ENCODE data around the gene NELFE. TPM values are rescaled to one million over a fixed set of nuclear protein-coding genes. Genes with fewer than 3 reads are reported as not detected.
A peak's percentile ranks its signal among the peaks of the same experiment; 100 is the strongest.

NELFE gene
- total RNA-seq, 2 experiments from 2014 or later = 76.1 to 94.8 TPM

GRCh38 chr6:31971279-31971992 lies 12.7 kb upstream of the NELFE start:
- BruUV-seq (replicated peaks) = TSS peak; percentile 84
- Histone ChIP-seq H3K79me2 (ENCODE audit: insufficient read depth, low read depth, low read length) (peaks cover 18% of the 10 kb centered on the region; the same call in 1 of the 2 replicates), H3K9me3 (ENCODE audit: low read length) (no peaks in the 10 kb centered on the region), H3K36me3 (ENCODE audit: insufficient read depth, low read length) (peaks cover 44% of the 10 kb centered on the region), H3K9me2 (ENCODE audit: insufficient read depth, low read length) (no peaks in the 10 kb centered on the region), H3K4me1 (ENCODE audit: insufficient read depth, low read length, poor library complexity, severe bottlenecking) (peaks cover 25% of the 10 kb centered on the region), H2AFZ (ENCODE audit: low read length) (peak overlapping the region; percentile 71; the same call in 1 of the 2 replicates), H4K20me1 (ENCODE audit: insufficient read depth, low read length) (no peaks in the 10 kb centered on the region), H3K4me2 (ENCODE audit: low read length) (peak overlapping the region; percentile 98), H3K27ac (ENCODE audit: low read depth, low read length, poor library complexity, severe bottlenecking) (peak overlapping the region; percentile 70), H3K4me3 (ENCODE audit: low read depth, low read length, poor library complexity, severe bottlenecking) (peak overlapping the region; percentile 82)
- TF ChIP-seq EZH2phosphoT487 (IDR thresholded peaks at IDR 0.05; ENCODE audit: borderline replicate concordance, low read depth, low read length) (no peak), CTCF (conservative IDR thresholded peaks at IDR 0.05; ENCODE audit: low read length) (no peak)
- ChIA-PET POLR2A (interaction anchor here (0.6 to 3.7 kb wide), 3 partner anchors 13 to 309 kb away, joined by 3 to 26 read pairs (median 4); partner anchors contain the start of genes NELFE and SKIC2), CTCF (ENCODE audit: unreplicated experiment) (interaction anchor here (0.6 to 1.0 kb wide), 2 partner anchors 48 to 83 kb away, joined by 3 to 4 read pairs; no protein-coding TSS in a partner anchor)
- intact Hi-C loops (cut with micrococcal nuclease; ENCODE audit: unreplicated experiment) = no loop called here
- no peak for DNase-seq (ENCODE audit: low spot score)

DNA sequence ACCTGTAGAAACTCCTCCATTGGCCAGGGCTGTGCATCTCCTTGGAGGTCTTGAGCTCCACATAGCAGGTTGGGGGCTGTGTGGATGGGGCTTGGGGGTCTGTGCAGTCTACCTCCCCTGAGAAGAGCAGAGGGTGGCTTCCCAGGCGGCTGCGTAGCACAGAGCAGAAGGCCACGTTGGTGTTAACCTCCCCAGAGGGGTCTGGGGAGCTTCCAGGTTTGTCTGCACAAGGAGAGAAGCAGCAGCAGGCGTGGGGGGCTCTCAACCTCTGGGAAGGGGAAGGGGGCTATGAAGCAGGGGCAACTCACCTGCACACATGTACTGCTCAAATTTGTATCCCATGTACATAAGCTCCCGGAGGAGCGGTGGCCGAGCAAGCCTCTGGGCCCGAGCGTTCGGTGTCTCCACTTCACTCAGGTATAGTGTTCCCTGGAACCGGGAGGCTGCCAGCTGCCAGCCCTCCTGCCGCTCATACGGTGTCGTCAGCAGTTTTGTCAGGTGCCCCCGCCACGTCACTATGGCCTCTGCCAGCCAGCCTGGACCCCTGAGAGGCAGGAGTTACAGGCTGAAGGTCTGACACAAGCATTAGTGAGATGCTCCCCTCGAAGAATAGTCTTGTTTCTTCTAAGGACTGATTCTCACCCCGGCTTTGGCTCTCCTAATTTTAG lies 12.0 kb upstream of the NELFE start:
- H3K27ac ChIP-seq (ENCODE audit: low read depth, low read length, poor library complexity, severe bottlenecking) = no peak overlapping the region
- BruUV-seq (replicated peaks) = no TSS peak
- TF ChIP-seq CTCF (conservative IDR thresholded peaks at IDR 0.05; ENCODE audit: low read length) (no peak), EZH2phosphoT487 (IDR thresholded peaks at IDR 0.05; ENCODE audit: borderline replicate concordance, low read depth, low read length) (no peak)

More for the DNA sequence above, 12.0 kb upstream of the NELFE start:
- no peak for DNase-seq (ENCODE audit: low spot score)
- no peaks in the 10 kb centered on the region for H4K20me1 ChIP-seq (ENCODE audit: insufficient read depth, low read length)
- H3K4me1 ChIP-seq (ENCODE audit: insufficient read depth, low read length, poor library complexity, severe bottlenecking) = peaks cover 25% of the 10 kb centered on the region
- POLR2A ChIA-PET = interaction anchor here (3.7 kb wide), 1 partner anchor 12 kb away, joined by 26 read pairs; the partner anchor contains the start of genes NELFE and SKIC2
- no peak overlapping the region for H2AFZ ChIP-seq (ENCODE audit: low read length)
- peak overlapping the region; percentile 98 for H3K4me2 ChIP-seq (ENCODE audit: low read length)
- H3K79me2 ChIP-seq (ENCODE audit: insufficient read depth, low read depth, low read length) = peaks cover 18% of the 10 kb centered on the region; the same call in 1 of the 2 replicates
- peaks cover 51% of the 10 kb centered on the region for H3K36me3 ChIP-seq (ENCODE audit: insufficient read depth, low read length)
- H3K9me2 ChIP-seq (ENCODE audit: insufficient read depth, low read length) = no peaks in the 10 kb centered on the region
- intact Hi-C loops (cut with micrococcal nuclease; ENCODE audit: unreplicated experiment) = no loop called here
- no peaks in the 10 kb centered on the region for H3K9me3 ChIP-seq (ENCODE audit: low read length)
- peak overlapping the region; percentile 82 for H3K4me3 ChIP-seq (ENCODE audit: low read depth, low read length, poor library complexity, severe bottlenecking)
- CTCF ChIA-PET (ENCODE audit: unreplicated experiment) = interaction anchor here (1.0 kb wide), 1 partner anchor 48 kb away, joined by 3 read pairs; no protein-coding TSS in a partner anchor
